T-helper 2 cell (primary cell): Measurements from ENCODE around the gene KRT76.

Experiments used
- DNase-seq, 5 experiments: peaks; one replicate each; pipeline versions ENCODE4 v3.0.0 to v3.0.0-alpha.2; 2012 to 2022

KRT76 gene

GRCh38 chr12:52728374-52728773, 48.8 kb downstream of the KRT76 start:
- DNase-seq = no peak

GRCh38 chr12:52727037-52727436, 50.1 kb downstream of the KRT76 start:
- DNase-seq = no peak

GRCh38 chr12:52726451-52726850, 50.7 kb downstream of the KRT76 start:
- DNase-seq = no peak

DNA sequence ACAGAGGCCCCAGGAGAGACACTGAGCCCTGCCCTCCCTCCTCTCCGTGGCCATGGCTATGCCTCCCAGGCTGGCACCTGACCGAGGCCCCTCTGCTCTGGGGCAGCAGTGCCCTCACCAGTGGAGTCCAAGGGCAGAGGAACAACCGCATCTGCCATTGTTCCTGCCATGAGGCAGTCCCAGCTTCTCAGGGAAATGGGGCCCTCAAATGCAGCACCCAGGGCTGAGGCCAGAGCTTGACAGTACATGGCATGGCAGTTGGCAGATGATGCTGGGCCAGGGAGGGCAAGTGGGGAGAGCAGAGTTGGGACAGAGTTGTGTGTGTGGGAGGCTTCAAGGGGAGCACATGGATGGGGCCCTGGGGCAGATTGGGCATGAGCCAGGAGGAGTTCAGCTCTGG, 52.8 kb downstream of the KRT76 start:
- DNase-seq = no peak

DNA sequence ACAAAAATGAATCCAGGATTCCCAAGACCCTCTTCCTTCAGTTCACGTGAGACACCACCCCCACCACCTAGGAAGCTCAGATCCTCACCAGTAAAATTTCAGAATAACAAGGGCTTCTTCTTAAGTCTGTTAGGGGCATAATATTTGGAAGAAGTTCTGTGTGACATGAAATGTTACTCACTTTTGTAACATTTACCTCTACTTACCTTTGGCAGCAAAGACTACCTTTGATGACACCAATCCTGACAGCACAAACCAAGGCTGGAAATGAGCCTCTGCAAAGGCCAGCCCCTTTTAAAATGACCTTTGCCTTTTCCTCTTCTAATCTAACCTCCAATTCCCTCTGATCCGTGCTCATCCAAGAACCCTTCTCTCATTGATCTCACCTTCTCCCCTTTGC, 54.5 kb downstream of the KRT76 start:
- no peak for DNase-seq

GRCh38 chr12:52721838-52722470, 55.2 kb downstream of the KRT76 start:
- DNase-seq = no peak

DNA sequence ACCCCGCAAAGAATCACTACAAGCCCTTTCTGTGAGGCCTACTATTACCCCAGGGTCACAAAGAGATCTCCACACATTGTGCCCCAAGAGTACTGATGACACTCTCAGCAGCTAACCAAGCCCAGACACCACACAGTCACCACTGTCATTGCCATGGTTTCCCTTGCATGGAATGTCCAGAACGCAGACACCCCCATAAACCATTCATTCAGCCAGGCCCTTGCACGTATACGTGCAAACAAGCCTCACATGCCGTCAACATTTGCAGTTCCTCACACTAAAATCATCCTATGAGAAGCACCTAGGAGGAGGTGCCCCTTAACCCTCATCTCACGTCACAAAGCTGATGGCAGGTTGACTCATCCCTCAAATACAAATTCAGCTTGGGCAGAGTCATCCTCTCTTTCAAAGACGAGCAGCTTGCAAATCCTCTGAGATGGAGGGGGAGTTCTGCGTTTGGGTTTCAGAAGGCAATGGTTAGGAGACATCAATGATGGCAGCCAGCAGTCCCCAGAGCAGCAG, 56.7 kb downstream of the KRT76 start:
- DNase-seq = no peak
